HepG2 (cell line): ENCODE results near the gene PCGF3. TPM values are rescaled to one million over a fixed set of nuclear protein-coding genes. Genes with fewer than 3 reads are reported as not detected.

Experiments
- ARID4A ChIP-seq: sonication (generic); formaldehyde crosslinking; IDR thresholded peaks from 2 replicates; pipeline ENCODE4 v1.5.0; 2020; ENCODE audit warnings: mild to moderate bottlenecking, missing genetic modification reagents, borderline replicate concordance
- FOXP1 ChIP-seq, 2 experiments: fragments of 450-650 bp in 1 of 2; IDR thresholded peaks; 2 replicates each; pipeline ENCODE4 v1.6.1; 2017 to 2018; ENCODE audit warnings: antibody characterized with exemption in 1 of 2
- IRF1 ChIP-seq: sonication (generic); formaldehyde crosslinking; IDR thresholded peaks from 2 replicates; pipeline ENCODE4 v1.4.0; 2020; ENCODE audit warnings: low read depth, mild to moderate bottlenecking, missing genetic modification reagents
- KDM6A ChIP-seq: IDR thresholded peaks from 2 replicates; pipeline ENCODE4 v1.6.1; 2016; ENCODE audit warnings: low read depth
- KIAA2018 ChIP-seq: sonication (generic); formaldehyde crosslinking; IDR thresholded peaks from 2 replicates; pipeline ENCODE4 v1.5.0; 2020; ENCODE audit warnings: mild to moderate bottlenecking, missing genetic modification reagents, borderline replicate concordance
- RELA ChIP-seq: sonication (generic); formaldehyde crosslinking; IDR thresholded peaks from 2 replicates; pipeline ENCODE4 v1.4.0; 2020; ENCODE audit warnings: missing genetic modification reagents
- RORA ChIP-seq: sonication (generic); formaldehyde crosslinking; IDR thresholded peaks from 2 replicates; pipeline ENCODE4 v1.5.0; 2020; ENCODE audit warnings: mild to moderate bottlenecking, missing genetic modification reagents, moderate library complexity
- TFDP1 ChIP-seq: IDR thresholded peaks from 2 replicates; pipeline ENCODE4 v1.6.1; 2016; ENCODE audit warnings: missing compliant biosample characterization, missing genetic modification reagents, borderline replicate concordance
- ZNF124 ChIP-seq: sonication (generic); formaldehyde crosslinking; IDR thresholded peaks from 2 replicates; pipeline ENCODE4 v1.4.0; 2020; ENCODE audit warnings: missing genetic modification reagents
- ZNF432 ChIP-seq: sonication (generic); formaldehyde crosslinking; IDR thresholded peaks from 2 replicates; pipeline ENCODE4 v1.5.0; 2020; ENCODE audit warnings: missing genetic modification reagents, mild to moderate bottlenecking, borderline replicate concordance
- ZNF563 ChIP-seq: sonication (generic); formaldehyde crosslinking; IDR thresholded peaks from 2 replicates; pipeline ENCODE4 v1.8.0; 2022; ENCODE audit warnings: mild to moderate bottlenecking, moderate library complexity, missing genetic modification reagents
- ZNF740 ChIP-seq: sonication (generic); formaldehyde crosslinking; IDR thresholded peaks from 2 replicates; pipeline ENCODE4 v1.4.0; 2020; ENCODE audit warnings: missing genetic modification reagents
- polyA plus RNA-seq, 8 experiments: library from polyadenylated mRNA; depleted of rRNA in 3 of 8; stranded (reverse) in 7 of 8; unstranded in 1 of 8; fragments of >200 nt; fragmentation: Illumina TruSeq in 4 of 8; extraction: Trizol in 4 of 8; gene quantifications; 2 replicates each; pipeline versions ENCODE4 v1.2.1 to v1.2.3, GENCODE V29; 2011 to 2016; ENCODE audit warnings: low read depth in 4 of 8, missing spikeins in 1 of 8, mixed read lengths in 1 of 8; ENCODE audit not compliant: insufficient read depth in 1 of 8
- total RNA-seq, 5 experiments: library from RNA; depleted of rRNA; stranded (reverse); fragments of >200 nt; fragmentation: Illumina TruSeq; extraction: Trizol; gene quantifications; 2 replicates each; pipeline ENCODE4 v1.2.3, GENCODE V29; 2016; ENCODE audit warnings: low read depth in 1 of 5

The PCGF3 gene
- total and polyA plus RNA-seq, 2 of the 13 experiments (the other 11 are each of a cell fraction or from before 2014, with no cell fraction given) = 28.6 to 66.2 TPM

GRCh38 chr4:658681-659667 lies 46.7 kb upstream of the PCGF3 start (continued):
- no peak for TF ChIP-seq ZNF432
- no peak; the same call in 1 of the 2 replicates for TF ChIP-seq ZNF563 (CRISPR knock-in tag)
- no peak for TF ChIP-seq RELA (CRISPR knock-in tag)
- TF ChIP-seq ZNF124 = no peak
- peak; percentile 28; the same call in 1 of the 2 replicates for TF ChIP-seq ARID4A (CRISPR knock-in tag)
- TF ChIP-seq KIAA2018 (CRISPR knock-in tag) = no peak
- no peak for TF ChIP-seq TFDP1
- no peak for TF ChIP-seq IRF1
- no peak for TF ChIP-seq FOXP1 (IDR thresholded peaks at IDR 0.05)
- TF ChIP-seq FOXP1 (CRISPR knock-in tag; IDR thresholded peaks at IDR 0.05) = peak; percentile 88
- TF ChIP-seq KDM6A = no peak
- no peak for TF ChIP-seq RORA
- TF ChIP-seq ZNF740 (CRISPR knock-in tag) = no peak
